Ishikawa (cell line): ENCODE data around the gene MYO9A.

Source experiments
- CEBPB ChIP-seq: IDR thresholded peaks from 2 replicates; pipeline ENCODE4 v1.6.1; 2012
- CREB1 ChIP-seq: IDR thresholded peaks from 2 replicates; pipeline ENCODE4 v1.6.1; 2012; ENCODE audit warnings: low read depth
- EGR1 ChIP-seq: IDR thresholded peaks from 2 replicates; pipeline ENCODE4 v1.6.1; 2012
- EP300 ChIP-seq: IDR thresholded peaks from 2 replicates; pipeline ENCODE4 v1.6.1; 2012; ENCODE audit warnings: borderline replicate concordance
- FOXM1 ChIP-seq: IDR thresholded peaks from 2 replicates; pipeline ENCODE4 v1.6.1; 2012; ENCODE audit warnings: low read depth, borderline replicate concordance
- NFIC ChIP-seq: IDR thresholded peaks from 2 replicates; pipeline ENCODE4 v1.6.1; 2012
- RAD21 ChIP-seq: IDR thresholded peaks from 2 replicates; pipeline ENCODE4 v1.6.1; 2012; ENCODE audit warnings: low read depth
- TAF1 ChIP-seq: IDR thresholded peaks from 2 replicates; pipeline ENCODE4 v1.6.1; 2012; ENCODE audit warnings: low read depth, mild to moderate bottlenecking
- TCF12 ChIP-seq: IDR thresholded peaks from 2 replicates; pipeline ENCODE4 v1.6.1; 2012; ENCODE audit warnings: low read depth
- TEAD4 ChIP-seq: IDR thresholded peaks from 2 replicates; pipeline ENCODE4 v1.6.1; 2012
- YY1 ChIP-seq: IDR thresholded peaks from 2 replicates; pipeline ENCODE4 v1.6.1; 2012; ENCODE audit warnings: low read depth
- ZBTB7A ChIP-seq: IDR thresholded peaks from 2 replicates; pipeline ENCODE4 v1.6.1; 2012; ENCODE audit warnings: low read depth
- TF ChIP-seq, protein P1 (sequence below): IDR thresholded peaks from 2 replicates; pipeline ENCODE4 v1.6.1; 2012
- TF ChIP-seq, protein P2 (sequence below): IDR thresholded peaks from 2 replicates; pipeline ENCODE4 v1.6.1; 2012
- TF ChIP-seq, protein P3 (sequence below): IDR thresholded peaks from 2 replicates; pipeline ENCODE4 v1.6.1; 2012; ENCODE audit warnings: low read depth, mild to moderate bottlenecking

The MYO9A gene

DNA sequence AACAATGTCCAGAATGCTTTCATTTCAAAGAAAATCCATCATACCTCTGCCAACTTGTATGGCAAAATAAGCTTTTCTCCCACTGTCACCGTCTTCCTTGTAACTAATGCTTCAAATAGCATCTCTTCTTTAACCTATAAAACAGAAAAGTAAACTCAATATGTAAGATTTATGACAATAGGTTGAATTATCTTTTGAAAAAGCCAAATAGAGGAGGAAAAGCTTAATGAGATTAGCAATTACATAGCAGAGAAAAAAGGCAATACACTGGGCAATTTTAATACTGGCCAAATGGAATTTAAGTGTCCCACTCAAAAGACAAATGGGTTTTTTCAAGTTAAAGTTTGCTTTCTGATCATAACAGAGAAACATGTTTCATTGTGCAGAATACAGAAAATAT, 118.1 kb downstream of the MYO9A start:
- TF ChIP-seq, protein P1, sequence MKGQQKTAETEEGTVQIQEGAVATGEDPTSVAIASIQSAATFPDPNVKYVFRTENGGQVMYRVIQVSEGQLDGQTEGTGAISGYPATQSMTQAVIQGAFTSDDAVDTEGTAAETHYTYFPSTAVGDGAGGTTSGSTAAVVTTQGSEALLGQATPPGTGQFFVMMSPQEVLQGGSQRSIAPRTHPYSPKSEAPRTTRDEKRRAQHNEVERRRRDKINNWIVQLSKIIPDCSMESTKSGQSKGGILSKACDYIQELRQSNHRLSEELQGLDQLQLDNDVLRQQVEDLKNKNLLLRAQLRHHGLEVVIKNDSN = no peak
- TF ChIP-seq NFIC (no peak), RAD21 (no peak), FOXM1 (no peak), ZBTB7A (no peak), CREB1 (no peak), TAF1 (no peak), EGR1 (no peak), CEBPB (no peak), TCF12 (no peak), TEAD4 (no peak), EP300 (no peak)
- TF ChIP-seq, protein P2, sequence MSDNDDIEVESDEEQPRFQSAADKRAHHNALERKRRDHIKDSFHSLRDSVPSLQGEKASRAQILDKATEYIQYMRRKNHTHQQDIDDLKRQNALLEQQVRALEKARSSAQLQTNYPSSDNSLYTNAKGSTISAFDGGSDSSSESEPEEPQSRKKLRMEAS = no peak
- TF ChIP-seq, protein P3, sequence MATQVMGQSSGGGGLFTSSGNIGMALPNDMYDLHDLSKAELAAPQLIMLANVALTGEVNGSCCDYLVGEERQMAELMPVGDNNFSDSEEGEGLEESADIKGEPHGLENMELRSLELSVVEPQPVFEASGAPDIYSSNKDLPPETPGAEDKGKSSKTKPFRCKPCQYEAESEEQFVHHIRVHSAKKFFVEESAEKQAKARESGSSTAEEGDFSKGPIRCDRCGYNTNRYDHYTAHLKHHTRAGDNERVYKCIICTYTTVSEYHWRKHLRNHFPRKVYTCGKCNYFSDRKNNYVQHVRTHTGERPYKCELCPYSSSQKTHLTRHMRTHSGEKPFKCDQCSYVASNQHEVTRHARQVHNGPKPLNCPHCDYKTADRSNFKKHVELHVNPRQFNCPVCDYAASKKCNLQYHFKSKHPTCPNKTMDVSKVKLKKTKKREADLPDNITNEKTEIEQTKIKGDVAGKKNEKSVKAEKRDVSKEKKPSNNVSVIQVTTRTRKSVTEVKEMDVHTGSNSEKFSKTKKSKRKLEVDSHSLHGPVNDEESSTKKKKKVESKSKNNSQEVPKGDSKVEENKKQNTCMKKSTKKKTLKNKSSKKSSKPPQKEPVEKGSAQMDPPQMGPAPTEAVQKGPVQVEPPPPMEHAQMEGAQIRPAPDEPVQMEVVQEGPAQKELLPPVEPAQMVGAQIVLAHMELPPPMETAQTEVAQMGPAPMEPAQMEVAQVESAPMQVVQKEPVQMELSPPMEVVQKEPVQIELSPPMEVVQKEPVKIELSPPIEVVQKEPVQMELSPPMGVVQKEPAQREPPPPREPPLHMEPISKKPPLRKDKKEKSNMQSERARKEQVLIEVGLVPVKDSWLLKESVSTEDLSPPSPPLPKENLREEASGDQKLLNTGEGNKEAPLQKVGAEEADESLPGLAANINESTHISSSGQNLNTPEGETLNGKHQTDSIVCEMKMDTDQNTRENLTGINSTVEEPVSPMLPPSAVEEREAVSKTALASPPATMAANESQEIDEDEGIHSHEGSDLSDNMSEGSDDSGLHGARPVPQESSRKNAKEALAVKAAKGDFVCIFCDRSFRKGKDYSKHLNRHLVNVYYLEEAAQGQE = no peak

DNA sequence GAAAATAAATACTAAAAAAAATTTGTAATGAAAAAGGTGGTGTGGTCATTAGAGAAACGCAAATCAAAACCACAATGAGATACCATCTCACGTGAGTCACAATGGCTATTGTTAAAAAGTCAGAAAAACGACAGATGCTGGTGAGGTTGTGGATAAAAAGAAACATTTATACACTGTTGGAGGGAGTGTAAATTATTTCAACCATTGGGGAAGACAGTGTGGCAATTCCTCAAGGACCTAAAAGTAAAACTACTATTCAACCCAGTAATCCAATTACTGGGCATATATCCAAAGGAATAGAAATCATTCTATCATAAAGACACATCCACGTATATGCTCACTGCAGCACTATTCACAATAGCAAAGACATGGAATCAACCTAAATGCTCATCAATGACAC, 120.3 kb downstream of the MYO9A start:
- TF ChIP-seq RAD21 (no peak), TEAD4 (no peak), EP300 (no peak), NFIC (no peak), YY1 (no peak), ZBTB7A (no peak), TAF1 (no peak), FOXM1 (no peak), CEBPB (no peak), CREB1 (no peak), TCF12 (no peak), EGR1 (no peak)
- TF ChIP-seq, protein P2 = no peak
- TF ChIP-seq, protein P3 = no peak
- TF ChIP-seq, protein P1 = no peak

DNA sequence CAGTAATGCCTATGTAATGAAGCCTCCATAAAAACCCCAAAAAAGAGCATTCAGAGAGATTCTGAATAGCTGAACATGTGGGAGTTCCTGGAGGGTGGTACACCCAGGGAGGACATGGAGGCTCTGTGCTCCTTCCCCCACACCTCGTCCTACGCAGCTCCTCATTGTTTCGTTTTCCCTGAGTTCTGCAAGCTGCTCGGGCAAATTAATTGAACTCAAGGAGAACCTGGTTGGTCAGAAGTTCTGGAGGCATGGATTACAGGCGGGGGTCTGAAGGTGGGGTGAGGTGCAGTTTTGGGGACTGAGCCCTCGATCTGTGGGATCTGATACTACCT, 142.2 kb downstream of the MYO9A start:
- TF ChIP-seq YY1 (0 out of 2 replicates have a peak, but pooled peaks have one; percentile 12), ZBTB7A (no peak), FOXM1 (0 out of 2 replicates have a peak, but pooled peaks have one; percentile 1)

DNA sequence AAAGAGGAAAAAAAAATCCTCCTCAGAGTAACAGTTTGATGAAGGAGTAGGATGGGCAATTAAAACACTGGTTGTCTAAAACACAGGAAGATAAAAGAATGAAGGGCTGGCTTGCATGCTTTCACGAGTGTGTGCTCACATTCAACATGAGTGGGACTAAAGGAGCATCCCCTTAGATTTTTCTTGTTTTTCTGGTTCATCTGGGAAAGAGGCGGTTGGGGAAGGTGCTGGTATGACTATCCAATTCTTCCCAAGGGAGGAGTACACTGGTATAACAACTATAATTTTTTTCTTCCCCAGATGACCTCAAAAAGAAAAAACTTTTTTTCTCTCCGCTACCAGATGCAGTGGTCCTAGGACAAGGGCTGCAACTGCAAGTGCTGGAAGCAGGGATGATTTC, 143.7 kb downstream of the MYO9A start:
- no peak for TF ChIP-seq EP300
- TF ChIP-seq TAF1 = no peak
- TF ChIP-seq ZBTB7A = no peak
- TF ChIP-seq, protein P3 = no peak
- TF ChIP-seq CEBPB = no peak
- TF ChIP-seq NFIC = no peak
- no peak for TF ChIP-seq EGR1
- TF ChIP-seq, protein P1 = no peak
- no peak for TF ChIP-seq TEAD4
- no peak for TF ChIP-seq YY1
- TF ChIP-seq RAD21 = no peak
- TF ChIP-seq CREB1 = no peak
- TF ChIP-seq FOXM1 = no peak
- TF ChIP-seq, protein P2 = no peak
